HL-60 (cell line): ENCODE data around the gene DKK3.

Source experiments
- GABPA ChIP-seq: IDR thresholded peaks from 2 replicates; pipeline ENCODE4 v1.6.1; 2012; ENCODE audit warnings: low read depth
- POLR2AphosphoS5 ChIP-seq: IDR thresholded peaks from 2 replicates; pipeline ENCODE4 v1.6.1; 2012; ENCODE audit warnings: low read depth
- REST ChIP-seq: IDR thresholded peaks from 2 replicates; pipeline ENCODE4 v1.6.1; 2012; ENCODE audit warnings: low read depth; ENCODE audit not compliant: insufficient replicate concordance
- TF ChIP-seq, protein P1 (sequence below): IDR thresholded peaks from one replicate; pipeline ENCODE4 v1.5.1; 2011; ENCODE audit warnings: low read length, control low read depth, inconsistent platforms; ENCODE audit not compliant: insufficient read depth

GRCh38 chr11:12045914-12046635 is 37.6 kb upstream of the DKK3 start:
- TF ChIP-seq, protein P1, sequence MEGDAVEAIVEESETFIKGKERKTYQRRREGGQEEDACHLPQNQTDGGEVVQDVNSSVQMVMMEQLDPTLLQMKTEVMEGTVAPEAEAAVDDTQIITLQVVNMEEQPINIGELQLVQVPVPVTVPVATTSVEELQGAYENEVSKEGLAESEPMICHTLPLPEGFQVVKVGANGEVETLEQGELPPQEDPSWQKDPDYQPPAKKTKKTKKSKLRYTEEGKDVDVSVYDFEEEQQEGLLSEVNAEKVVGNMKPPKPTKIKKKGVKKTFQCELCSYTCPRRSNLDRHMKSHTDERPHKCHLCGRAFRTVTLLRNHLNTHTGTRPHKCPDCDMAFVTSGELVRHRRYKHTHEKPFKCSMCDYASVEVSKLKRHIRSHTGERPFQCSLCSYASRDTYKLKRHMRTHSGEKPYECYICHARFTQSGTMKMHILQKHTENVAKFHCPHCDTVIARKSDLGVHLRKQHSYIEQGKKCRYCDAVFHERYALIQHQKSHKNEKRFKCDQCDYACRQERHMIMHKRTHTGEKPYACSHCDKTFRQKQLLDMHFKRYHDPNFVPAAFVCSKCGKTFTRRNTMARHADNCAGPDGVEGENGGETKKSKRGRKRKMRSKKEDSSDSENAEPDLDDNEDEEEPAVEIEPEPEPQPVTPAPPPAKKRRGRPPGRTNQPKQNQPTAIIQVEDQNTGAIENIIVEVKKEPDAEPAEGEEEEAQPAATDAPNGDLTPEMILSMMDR, result no peak
- no peak for TF ChIP-seq POLR2AphosphoS5
- no peak for TF ChIP-seq REST
- no peak for TF ChIP-seq GABPA
